GM12872 (cell line): Measurements from ENCODE around the gene PAEP.

Source experiments
- CTCF ChIP-seq: IDR thresholded peaks from 3 replicates; pipeline ENCODE4 v1.5.1; 2011; ENCODE audit warnings: low read depth, mild to moderate bottlenecking, low read length, moderate library complexity; ENCODE audit not compliant: insufficient read depth

The PAEP gene

GRCh38 chr9:135565636-135566035, 4.1 kb downstream of the PAEP start:
- TF ChIP-seq CTCF: no peak

- no peak for TF ChIP-seq CTCF
These were observed 5.0 kb downstream of the PAEP start for GRCh38 chr9:135566552-135566951.

- no peak for TF ChIP-seq CTCF
These were observed 5.8 kb downstream of the PAEP start for GRCh38 chr9:135567311-135567710.

- TF ChIP-seq CTCF: no peak
These were observed 6.5 kb downstream of the PAEP start for GRCh38 chr9:135568026-135568425.

- no peak for TF ChIP-seq CTCF
These were observed 8.9 kb downstream of the PAEP start for GRCh38 chr9:135570456-135570855.

- TF ChIP-seq CTCF: no peak
These were observed 10.7 kb downstream of the PAEP start for GRCh38 chr9:135572233-135572632.

GRCh38 chr9:135573124-135573523, 11.6 kb downstream of the PAEP start:
- no peak for TF ChIP-seq CTCF

- no peak for TF ChIP-seq CTCF
These were observed 12.8 kb downstream of the PAEP start for GRCh38 chr9:135574331-135574730.
